Measurements from ENCODE around the gene LIPC. TPM values are rescaled to one million over a fixed set of nuclear protein-coding genes. Genes with fewer than 3 reads are reported as not detected.

LIPC gene
- total RNA-seq, 1 experiment from 2014 or later: 1.6 TPM

DNA sequence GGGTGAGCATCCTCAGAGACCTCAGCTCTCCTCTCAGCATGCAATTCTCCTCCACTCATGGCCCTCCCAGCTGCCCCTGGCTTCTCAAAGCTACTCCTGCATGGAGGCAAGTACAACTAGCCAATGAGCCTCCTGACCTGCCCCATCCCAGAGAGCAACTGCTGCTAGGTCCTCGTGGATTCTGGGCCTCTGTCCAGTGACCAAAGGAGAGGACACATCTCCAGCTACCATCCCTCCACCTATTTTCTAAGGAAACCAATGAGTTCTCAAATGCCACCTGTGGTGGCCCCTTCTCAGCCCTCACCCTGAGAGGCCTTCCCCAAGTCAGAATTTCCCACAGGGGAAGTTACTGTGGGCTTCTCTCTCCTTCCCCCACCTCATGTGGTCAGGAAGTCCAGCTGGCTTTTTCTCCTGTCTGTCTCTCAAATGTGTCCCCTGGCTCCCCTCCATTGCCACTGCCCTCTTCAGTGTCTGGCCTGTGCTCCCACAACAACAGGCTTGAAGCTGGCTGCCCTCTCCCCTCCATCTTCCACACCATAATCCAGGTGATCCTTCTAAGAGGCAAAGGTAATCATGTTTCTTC lies 43.0 kb downstream of the LIPC start:
- DNase-seq (ENCODE audit: low read depth): no peak

DNA sequence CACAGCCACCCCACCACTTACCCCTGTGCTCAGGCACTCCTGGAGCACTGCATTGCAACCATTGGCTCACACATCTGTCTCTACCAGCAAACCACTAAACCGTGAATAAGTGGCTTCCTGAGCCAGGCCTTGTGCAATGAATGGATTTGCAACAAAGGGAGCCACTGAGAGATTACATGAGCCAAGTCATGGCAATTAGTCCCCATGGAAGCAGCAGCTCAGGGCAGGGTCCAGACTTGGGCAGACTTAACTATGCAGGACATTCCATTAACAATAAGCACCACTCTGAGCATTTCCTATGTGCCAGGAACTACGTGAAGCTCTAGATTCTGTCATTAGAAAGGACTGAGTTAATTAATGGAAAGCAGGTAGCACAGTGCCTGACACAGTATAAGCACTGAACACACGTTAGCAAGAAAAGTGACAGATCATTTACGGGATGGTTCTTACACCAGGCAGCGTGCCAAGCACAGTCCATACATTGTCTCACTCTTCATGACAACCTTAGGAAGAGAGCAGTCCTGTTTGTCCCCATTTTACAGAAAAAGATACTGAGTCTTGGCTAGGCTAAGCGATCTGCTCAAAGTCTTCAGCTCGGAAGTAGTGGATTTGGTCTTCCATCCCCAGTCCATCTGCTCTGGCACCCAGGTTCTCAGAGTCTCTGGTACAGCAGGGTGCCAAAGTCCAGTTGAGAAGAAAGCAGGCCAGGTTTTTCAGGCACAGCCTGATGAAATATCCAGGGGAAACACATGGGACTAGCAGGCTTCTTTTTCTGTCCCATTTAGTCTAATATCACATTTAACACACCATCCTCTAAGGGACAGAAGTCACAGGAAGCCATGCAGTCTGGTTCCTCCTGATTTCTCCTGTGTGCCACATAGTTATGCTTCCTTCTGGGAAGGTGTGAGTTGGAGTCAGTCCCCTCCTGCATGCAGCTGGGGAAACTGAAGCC lies 44.1 kb downstream of the LIPC start:
- DNase-seq (ENCODE audit: low read depth): peak; percentile 75

DNA sequence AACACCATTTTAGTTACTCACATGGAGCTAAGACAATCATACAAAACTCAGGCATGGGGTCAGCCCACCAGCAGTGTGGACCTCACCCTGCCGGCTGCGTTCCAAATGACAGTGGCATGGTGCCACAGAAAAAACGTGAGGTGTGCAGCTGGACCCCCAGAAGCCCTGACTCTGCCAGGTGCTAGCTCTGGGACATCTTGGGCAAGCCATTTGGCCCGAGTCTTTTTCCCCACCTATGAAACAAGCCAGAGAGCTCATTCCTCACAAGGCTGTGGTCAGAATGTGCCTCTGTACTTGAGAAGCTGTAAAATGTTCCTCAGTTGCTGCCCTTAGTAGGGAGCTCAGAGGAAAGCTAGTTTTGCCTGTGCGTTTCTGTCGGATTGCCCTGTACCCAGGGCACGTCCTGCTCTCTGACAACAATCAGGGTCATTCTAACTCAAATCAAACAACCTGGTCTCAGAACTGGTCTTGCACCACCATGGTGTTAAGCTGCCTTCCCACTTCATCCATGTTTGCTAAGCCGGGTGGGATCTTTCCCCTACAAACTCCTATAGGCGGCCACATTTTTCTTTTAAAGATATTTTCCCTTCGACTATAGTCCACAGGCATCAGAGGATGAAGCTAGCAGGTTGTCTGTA lies 44.9 kb downstream of the LIPC start:
- no peak for DNase-seq (ENCODE audit: low read depth)

DNA sequence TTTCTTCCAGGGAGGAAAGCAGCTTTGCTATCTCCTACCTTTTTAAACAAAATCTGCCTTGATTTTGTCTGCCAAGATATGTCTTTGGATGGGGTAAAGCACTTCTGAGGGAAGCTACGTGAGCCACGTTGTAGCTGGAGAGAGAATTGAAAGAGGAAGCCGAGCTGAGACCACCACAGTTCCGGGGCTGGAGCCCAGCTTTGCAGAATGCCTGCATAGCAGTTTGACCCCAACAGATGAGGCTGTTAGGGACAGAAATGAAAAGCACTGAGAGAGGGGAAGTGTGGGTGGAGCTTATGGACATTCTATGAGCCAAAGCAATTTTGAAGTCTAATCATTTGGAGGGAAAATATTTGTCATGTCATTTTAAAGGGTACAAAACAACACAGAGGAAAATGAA lies 45.4 kb downstream of the LIPC start:
- no peak for DNase-seq (ENCODE audit: low read depth)

DNA sequence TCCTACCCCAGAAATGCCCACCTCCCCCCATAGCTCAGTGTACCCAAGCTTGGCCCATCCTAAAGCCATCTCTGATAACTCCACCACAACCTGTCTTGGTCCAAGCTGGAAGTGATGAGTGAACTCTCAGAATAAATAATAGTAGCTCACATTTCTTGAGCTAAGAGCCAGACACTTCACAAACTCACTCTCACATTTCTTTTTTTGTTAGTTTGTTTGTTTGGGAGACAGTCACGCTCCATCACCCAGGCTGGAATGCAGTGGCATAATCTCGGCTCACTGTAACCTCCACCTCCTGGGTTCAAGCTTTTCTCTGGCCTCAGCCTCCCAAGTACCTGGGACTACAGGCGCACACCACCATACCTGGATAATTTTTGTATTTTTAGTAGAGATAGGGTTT lies 46.2 kb downstream of the LIPC start:
- DNase-seq (ENCODE audit: low read depth): no peak

DNA sequence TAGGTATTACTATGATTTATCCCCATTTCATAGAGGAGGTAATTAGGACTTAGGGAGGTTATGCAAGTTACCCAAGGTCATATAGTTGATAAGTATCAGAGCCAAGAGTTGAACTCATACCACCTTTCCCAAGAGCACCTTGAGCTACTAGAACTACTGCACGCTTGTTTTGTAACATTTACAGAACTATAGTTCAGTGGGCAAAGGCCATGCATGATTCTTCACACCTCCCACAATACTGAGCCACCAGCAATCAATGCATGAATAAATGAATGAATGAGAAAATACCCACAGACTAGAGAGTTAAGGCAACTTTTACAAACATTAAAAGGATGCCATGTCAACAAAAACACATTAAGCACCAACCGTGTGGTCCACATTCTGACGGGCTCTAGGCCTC lies 46.8 kb downstream of the LIPC start:
- no peak for DNase-seq (ENCODE audit: low read depth)

DNA sequence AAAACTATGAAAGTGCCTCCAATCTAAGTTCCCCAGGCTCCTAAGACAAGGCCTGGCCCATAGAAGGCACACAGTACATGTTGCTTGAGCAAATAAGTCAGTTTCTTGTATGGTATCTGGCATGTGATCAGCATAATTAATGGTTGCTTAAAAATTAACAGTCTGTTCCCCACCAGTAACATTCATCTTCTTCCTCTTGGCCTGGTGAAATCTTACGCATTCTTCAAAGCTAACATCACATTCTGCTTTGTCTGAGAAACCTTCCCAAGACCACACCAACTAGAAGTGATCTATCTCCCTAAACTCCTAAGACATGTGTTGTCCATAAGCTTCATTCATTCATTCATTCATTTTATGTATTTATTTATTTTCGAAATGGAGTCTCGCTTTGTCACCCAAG lies 48.1 kb downstream of the LIPC start:
- no peak for DNase-seq (ENCODE audit: low read depth)

DNA sequence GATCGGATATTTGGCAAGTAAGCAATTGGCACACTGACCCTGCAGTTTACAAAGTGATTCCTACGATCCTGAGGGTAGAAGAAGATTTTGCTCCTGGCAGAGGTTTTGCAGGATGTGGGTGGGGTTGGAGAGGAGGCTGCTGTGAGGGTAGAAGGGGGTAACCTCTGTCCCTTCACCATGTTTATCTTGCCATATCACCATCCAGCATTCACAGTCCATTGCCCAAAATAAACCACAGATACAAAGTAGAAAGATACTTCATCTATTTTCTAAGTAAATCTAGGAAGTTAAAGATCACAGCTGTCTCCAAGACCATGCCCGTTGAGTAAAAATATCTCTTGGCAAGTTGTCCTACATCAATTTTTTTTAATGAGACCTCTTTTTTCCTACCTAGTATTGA lies 51.6 kb downstream of the LIPC start:
- no peak for DNase-seq (ENCODE audit: low read depth)

DNA sequence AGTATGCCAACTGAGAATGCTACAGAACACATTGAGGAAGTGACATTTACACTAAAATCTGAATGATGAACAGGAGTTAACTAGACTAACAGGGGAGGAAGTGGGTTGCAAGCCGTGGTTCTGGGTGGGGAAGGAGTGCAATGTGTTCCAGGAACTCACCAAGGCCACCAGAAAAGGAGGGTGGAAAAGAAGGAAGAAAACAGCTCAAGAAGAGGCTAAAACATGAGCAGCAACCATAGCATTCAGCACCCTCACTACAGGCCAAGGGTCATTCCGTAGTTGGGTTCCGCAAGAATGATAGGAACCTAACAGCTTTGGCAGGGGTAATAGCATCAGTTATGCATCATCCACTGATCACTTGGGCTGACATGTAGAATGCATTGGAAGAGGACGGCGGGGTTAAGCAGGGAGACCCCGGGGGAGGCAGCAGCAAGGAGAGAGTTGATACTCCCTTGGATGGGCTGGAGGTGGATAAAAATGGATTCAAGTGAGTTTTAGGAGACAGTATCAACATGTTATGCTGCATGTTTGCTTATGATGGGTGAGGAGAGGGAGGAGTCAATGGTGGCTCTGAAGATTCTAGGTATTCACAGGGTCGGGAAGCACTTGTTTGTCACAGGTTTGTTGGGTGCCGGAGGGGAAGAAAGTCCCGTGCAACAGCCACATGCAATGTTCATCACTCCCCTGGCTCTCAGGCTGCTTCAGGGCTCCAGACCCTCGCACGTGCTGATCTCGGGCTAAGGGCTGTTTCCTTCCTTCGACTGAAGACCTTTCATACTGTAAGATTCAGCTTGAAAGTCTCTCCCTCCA lies 53.2 kb downstream of the LIPC start:
- no peak for DNase-seq (ENCODE audit: low read depth)

DNA sequence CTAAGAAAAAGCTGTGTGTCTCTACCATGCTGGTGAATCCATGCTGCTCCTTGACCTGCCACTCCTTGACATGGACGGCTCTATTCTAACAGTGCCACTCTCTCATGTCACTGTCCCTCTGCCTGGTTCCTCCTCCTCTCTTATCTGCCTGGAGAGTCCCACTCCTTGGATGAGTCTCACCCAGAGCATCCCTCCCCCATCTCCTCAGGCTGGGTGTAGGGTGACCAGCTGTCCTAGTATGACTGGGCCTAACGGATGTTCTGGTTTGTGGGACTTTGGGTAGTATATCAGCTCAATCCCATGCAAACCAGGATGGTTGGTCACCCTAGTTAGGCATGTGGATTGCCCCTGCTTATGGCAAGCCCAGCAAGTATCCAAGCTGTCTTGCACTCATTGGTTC lies 54.3 kb downstream of the LIPC start:
- DNase-seq (ENCODE audit: low read depth): no peak

DNA sequence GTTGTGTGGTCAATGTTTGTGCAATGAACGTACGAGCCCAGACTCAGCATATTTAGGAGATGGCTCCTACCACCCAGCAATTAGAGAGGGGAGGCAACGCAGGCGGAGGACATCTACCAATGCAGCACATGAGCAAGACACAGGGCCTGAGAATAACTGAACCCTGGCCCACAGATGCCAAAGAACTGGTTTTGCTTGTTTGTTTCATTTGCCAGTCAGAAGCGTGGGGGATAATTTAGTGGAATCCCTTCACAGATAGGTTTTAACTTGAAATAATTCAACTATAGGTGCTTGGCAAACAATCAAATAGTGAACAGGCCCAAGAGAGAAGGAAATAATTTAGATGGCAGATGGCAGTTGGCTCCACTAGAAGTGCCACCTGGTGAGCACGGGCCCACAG lies 54.8 kb downstream of the LIPC start:
- DNase-seq (ENCODE audit: low read depth): no peak

DNA sequence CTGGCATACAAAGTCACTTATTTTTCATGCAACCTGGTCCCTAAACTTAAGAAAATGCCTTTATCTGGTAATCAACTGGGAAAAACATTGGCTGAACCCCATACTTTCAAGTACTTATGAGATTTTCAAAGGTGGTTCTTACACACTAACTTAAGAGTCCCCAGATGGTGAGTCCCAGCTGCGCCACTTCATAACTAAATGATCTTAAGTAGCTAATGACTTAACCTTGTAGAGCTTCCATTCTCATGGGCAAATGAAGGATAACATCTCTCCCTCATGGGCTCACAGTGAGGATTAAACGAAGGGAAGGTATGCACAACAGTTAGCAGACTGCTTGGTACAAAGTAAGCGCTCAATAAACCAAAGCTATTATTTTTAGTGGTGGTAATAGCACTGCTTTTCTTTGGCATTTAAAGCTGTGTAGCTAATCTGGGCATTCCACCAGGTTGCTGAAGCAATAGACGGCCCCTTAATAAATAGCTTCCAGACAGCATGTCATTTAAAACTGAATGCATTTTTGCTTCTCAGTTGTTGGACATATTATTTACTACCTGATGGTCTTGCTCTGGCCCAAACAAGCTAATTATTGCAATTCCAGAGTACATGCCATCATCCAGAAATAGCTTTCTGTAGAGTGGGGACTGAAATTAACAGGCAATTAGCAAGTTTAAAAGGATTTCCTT lies 55.4 kb downstream of the LIPC start:
- no peak for DNase-seq (ENCODE audit: low read depth)

DNA sequence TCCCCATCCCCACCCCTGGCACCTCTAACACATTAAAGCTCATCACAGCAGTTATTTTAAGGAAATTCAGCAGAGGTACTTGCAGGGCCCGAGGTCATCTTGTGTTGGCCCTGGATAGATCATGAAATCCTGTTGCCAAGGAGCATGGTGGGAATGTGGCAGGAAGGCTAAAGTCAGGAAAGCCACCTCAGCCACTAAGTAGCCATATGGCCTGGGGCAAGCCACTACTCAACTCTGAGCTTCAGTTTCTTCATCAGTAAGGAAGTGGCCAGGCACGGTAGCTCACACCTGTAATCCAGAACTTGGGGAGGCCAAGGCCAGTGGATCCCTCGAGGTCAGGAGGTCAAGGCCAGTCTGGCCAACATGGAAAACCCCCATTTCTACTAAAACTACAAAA lies 55.9 kb downstream of the LIPC start:
- peak; percentile 53 for DNase-seq (ENCODE audit: low read depth)

DNA sequence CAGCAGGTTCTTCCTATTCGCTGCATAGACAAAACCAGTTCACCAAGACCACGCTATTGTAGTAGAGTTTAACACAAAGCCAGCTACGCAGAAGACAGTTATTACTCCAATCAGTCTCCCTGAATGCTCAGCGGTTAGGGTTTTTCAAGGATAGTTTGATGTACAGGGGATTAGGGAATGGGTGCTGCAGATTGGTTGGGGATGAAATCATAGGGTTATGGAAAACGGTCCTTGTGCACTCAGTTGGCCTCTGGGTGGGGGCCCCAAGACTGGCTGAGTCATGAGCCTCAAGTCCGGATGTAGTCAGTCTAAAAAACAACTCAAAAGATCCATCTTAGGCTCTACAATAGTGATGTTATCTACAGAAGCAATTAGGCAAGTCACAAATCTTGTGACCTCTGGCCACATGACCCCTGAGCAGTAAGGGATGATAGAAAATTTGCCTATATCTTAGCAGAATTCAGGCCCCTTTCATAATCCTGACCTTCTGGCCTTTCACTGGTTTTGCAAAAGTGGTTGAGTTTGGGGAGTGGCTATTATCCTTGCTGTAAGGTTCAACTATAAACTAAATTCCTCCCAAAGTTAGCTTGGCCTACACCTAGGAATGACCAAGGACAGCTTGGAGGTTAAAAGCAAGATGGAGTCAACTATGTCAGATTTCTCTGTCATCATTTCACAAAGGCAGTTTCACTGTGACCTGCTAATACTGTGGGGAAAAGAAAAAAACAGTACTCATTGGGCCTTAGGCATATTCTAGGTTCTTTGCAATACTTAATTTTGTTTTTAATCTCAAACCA lies 57.7 kb downstream of the LIPC start:
- no peak for DNase-seq (ENCODE audit: low read depth)

DNA sequence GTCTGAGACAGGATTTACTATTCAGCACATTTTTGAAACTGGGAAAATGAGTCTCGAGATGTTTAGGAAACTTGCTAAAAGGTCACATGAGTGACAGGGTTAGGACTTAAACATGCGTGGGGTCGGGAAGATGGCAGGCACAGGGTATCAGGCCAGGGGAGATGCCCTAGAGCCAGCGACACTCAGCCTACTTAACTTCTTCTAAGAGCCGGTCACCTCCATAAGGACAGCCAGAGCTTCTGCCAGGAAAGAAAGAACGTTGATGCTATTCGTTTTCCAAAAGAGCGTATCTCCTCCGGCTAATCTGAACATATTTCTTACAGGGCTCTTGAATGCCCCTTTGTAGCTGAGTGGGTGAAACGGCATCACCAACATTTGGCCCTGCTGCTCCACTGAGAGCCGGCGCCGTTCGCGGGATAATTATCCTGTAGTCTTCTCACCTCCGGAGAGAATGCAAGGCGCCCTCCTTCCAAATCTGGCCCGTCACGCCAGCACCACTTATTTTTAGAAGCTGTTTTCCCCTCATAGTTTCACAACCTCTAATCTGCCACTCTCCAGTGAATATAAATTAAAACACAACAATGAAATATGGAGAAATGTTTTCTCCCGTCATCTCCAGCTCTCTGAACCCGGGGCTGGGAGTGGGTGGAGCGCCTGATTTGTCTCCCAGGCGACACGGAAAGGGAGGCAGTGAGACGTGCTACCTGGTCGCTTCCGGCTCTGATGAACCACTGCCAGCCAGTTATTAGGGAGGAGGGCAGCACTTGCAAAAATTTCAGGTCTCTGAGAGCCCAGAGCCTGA lies 58.5 kb downstream of the LIPC start:
- DNase-seq (ENCODE audit: low read depth): no peak

DNA sequence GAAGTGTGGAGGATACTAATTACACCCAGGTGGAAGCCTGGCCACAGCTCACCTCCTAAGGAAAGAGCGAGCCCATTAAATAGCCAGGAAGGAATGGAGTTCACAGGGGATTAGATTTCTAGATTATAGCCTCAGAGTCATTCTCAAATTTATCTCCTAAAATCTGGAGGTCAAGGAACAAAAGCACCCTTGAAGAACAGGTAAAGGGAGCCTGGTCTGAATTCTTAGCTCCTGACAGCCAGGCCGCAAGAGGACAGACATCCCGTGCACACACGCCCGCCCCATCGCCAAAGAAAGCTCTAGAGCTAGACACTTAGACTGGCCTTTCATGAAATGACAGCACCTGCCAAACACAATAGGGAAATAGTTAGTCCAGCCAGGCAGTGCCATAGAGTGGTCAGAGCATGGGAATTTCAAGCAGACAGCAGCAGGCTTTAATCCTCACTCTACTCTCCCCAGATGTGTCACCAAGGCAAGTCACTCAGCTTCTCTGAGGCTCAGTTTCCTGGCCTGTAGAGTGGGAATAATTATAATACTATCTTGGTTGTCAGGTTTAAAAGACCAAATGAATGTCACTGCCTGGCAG lies 59.2 kb downstream of the LIPC start:
- DNase-seq (ENCODE audit: low read depth): no peak

DNA sequence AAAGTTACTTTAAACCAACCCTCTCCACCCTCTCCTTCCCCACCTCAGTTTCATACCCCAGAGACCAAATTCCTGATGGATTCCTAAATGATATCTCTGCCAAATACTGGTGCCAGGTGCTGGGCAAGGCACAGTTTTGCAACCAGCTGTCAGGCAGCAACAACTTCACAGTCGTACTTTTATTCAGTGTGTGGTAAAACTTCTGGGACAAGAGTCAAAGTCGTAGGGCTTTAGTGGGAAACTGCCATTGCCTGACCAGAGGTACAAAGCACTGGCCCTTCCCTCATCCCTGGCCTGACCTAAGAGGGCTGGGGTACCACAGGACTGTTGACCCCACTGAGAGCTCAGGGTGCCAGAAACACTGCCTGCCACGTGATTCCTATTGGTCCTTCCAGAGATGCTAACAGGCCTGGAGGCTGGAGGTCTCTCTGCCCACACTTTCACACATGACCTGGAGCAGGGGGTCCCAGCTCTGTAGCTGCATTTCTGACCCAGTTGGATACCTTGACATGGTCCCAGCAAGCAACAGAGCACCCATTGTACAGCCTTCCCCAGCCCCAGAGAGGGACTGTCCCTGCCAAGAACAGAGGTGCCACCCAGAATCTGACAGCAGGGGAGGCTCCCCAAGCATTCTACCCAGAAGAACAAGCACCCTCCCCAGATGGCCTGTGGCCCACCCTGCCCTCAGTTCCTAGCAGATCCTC lies 59.9 kb downstream of the LIPC start:
- no peak for DNase-seq (ENCODE audit: low read depth)

DNA sequence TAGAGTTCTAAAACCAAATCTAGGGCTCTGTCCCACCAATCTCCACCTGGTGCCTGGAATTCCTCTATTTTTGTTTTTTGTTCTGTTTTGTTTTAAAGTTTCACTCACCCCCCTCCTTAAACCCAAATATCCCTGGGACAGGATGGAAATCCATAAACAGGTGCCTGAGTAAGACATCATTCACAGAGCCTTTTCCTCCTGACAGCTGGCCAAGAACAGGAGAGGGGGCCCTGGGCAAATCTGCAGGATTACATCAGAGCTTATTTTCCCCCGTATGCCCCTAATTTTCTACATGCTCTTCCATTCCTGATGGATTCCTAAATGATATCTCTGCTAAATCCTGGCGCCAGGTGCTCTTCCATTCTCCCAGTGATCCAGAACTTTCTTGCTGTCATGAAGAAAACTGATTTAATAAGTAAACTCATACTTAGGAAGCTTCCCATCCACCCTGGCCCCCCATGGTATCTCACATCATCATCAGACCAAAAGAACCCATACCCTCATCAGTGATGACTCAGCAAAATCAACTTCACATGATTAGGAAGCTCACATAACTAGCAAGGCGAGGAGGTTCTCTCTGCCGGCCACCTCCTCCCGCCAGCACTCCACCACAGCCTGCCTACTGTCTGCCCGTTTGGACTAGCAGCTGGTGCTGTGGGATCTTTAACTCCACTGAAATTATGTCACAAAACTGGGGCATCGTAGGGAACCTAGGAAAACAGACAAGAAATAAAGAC lies 61.0 kb downstream of the LIPC start:
- DNase-seq (ENCODE audit: low read depth): no peak
